Transverse colon (tissue), 4 donors: ENCODE data around the gene ATF6B. TPM values are rescaled to one million over a fixed set of nuclear protein-coding genes. Genes with fewer than 3 reads are reported as not detected.

Source experiments
- DNase-seq: peaks from one replicate; pipeline ENCODE4 v3.0.0-alpha.2; 2019
- H3K27ac ChIP-seq, 4 donors: fragments of 200-600 bp; sonication (generic); 2 replicates each; pipeline ENCODE4 v1.5.1; 2016 to 2018; ENCODE audit warnings: inconsistent platforms in 4 of 4
- H3K27me3 ChIP-seq: fragments of 200-600 bp; sonication (generic); 2 replicates; pipeline ENCODE4 v1.5.1; 2017; ENCODE audit warnings: inconsistent platforms
- H3K36me3 ChIP-seq, 4 donors: fragments of 200-600 bp; sonication (generic); 2 replicates each; pipeline ENCODE4 v1.5.1; 2017 to 2019; ENCODE audit warnings: inconsistent platforms in 4 of 4
- H3K4me1 ChIP-seq, 4 donors: fragments of 200-600 bp; sonication (generic); 2 replicates each; pipeline ENCODE4 v1.5.1; 2017 to 2020; ENCODE audit warnings: inconsistent platforms in 4 of 4
- H3K4me3 ChIP-seq, 4 donors: fragments of 200-600 bp; sonication (generic); 1 replicate in 1 of 4; 2 replicates in 3 of 4; pipeline versions ENCODE4 v1.5.1 to v1.6.1; 2017 to 2019; ENCODE audit warnings: inconsistent platforms in 4 of 4
- H3K9me3 ChIP-seq, 2 donors: fragments of 200-600 bp; sonication (generic); 2 replicates each; pipeline ENCODE4 v1.5.1; 2017 to 2019; ENCODE audit warnings: inconsistent platforms in 2 of 2
- CTCF ChIP-seq, 5 experiments: fragments of 200-600 bp in 3 of 5; fragments of 450-650 bp in 2 of 5; sonication (generic) in 3 of 5; IDR thresholded peaks; 1 replicate in 2 of 5; 2 replicates in 3 of 5; pipeline ENCODE4 v1.5.1; 2016 to 2017; ENCODE audit warnings: antibody characterized with exemption in 5 of 5, inconsistent platforms in 3 of 5, mild to moderate bottlenecking in 2 of 5, moderate library complexity in 1 of 5
- EP300 ChIP-seq: sonication (generic); formaldehyde crosslinking; IDR thresholded peaks from one replicate; pipeline ENCODE4 v1.6.1; 2017; ENCODE audit warnings: antibody characterized with exemption, low read depth
- POLR2A ChIP-seq: fragments of 450-650 bp; IDR thresholded peaks from one replicate; pipeline ENCODE4 v1.6.1; 2016; ENCODE audit warnings: antibody characterized with exemption, mild to moderate bottlenecking, moderate library complexity
- POLR2AphosphoS5 ChIP-seq, 3 donors: sonication (generic); formaldehyde crosslinking; IDR thresholded peaks; one replicate each; pipeline ENCODE4 v1.6.1; 2016; ENCODE audit warnings: antibody characterized with exemption in 3 of 3
- WGBS, 2 donors: methylation state at CpG; one replicate each; pipeline ENCODE4 v1.1.5; 2018; ENCODE audit warnings: low coverage in 1 of 2; 5-methylcytosine and 5-hydroxymethylcytosine counted together
- in situ Hi-C, 4 donors: fragments of 200-750 bp; cut with MboI; loops; one replicate each; pipeline versions ENCODE4 v1.15.0 to v1.15.1; 2017; ENCODE audit warnings: low sequenced_read_pairs in 3 of 4, low pct_ligation_motif_present in 1 of 4, low pct_unique_long_range_greater_than_20kb in 1 of 4
- intact Hi-C: fragments of 100-400 bp; cut with DNase I; formaldehyde crosslinking; loops from one replicate; pipeline ENCODE4 v1.15.1; 2023; ENCODE audit warnings: low total_unique reads
- total RNA-seq, 4 donors: library from RNA; depleted of rRNA; stranded (reverse); fragments of >200 nt; gene quantifications; one replicate each; pipeline ENCODE4 v1.1.0, GENCODE V29; 2016

The ATF6B gene
- total RNA-seq, 4 donors from 2014 or later, result 59.0 to 139 (median 98.5) TPM

GRCh38 chr6:32086661-32087573 lies 41.1 kb downstream of the ATF6B start:
- peak overlapping the region in 1 of 4 donors; percentile 12 for H3K4me3 ChIP-seq
- DNase-seq, result no peak
- TF ChIP-seq POLR2A (no peak), POLR2AphosphoS5 (IDR thresholded peaks at IDR 0.05) (no peak), EP300 (no peak), CTCF (IDR thresholded peaks at IDR 0.05) (peak in 1 of 5 experiments; percentile 5)
- no peaks in the 10 kb centered on the region for H3K36me3 ChIP-seq
- peaks cover 16% of the 10 kb centered on the region for H3K27me3 ChIP-seq
- H3K9me3 ChIP-seq, result no peaks in the 10 kb centered on the region
- in situ Hi-C loops, result no loop called here
- intact Hi-C loops, result no loop called here
- 42 to 80% methylated on average over 1 to 32 of the region's 45 CpGs for WGBS, 2 donors
- H3K4me1 ChIP-seq, result peaks cover 0 to 20% (median 14%) of the 10 kb centered on the region in 4 donors
- H3K27ac ChIP-seq, result peak overlapping the region; percentile 14 to 56 (median 37)

- Histone ChIP-seq H3K36me3 (no peaks in the 10 kb centered on the region), H3K9me3 (no peaks in the 10 kb centered on the region), H3K27ac (peak overlapping the region in 1 of 4 donors; percentile 11), H3K4me1 (peaks cover 0 to 22% (median 14%) of the 10 kb centered on the region in 4 donors), H3K27me3 (peaks cover 16% of the 10 kb centered on the region), H3K4me3 (no peak overlapping the region)
- 80 to 90% methylated on average over 1 to 17 of the region's 17 CpGs for whole genome bisulfite sequencing, 2 donors
- no peak for TF ChIP-seq EP300
- TF ChIP-seq POLR2A, result no peak
- TF ChIP-seq POLR2AphosphoS5 (IDR thresholded peaks at IDR 0.05), result no peak
- TF ChIP-seq CTCF (IDR thresholded peaks at IDR 0.05), result no peak
- no peak for DNase-seq
- in situ Hi-C loops (no loop called here), intact Hi-C loops (no loop called here)
Observed at GRCh38 chr6:32085759-32086459, 42.1 kb downstream of the ATF6B start.

DNA sequence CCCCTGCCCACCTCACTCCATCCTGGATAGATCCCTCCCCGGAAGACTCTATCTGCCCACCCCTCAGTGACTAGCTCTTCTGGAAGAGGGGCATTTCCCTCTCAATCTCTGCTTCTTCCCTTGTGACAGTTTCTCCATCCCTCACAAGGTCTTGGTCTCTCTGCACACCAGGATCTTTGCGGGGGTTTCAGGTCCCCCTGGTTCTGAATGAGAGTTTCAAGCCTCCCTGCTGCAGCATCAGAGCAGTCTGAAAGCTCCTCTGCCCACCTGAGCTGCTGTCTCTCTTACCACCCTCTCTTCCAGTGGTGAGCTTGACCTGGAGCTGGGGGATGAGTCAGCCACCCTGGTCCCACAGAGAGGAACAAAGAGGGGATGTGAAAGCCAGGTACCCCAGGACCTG lies 43.3 kb downstream of the ATF6B start:
- no peak for DNase-seq
- Histone ChIP-seq H3K27me3 (peaks cover 16% of the 10 kb centered on the region), H3K27ac (no peak overlapping the region), H3K4me3 (no peak overlapping the region), H3K9me3 (no peaks in the 10 kb centered on the region), H3K4me1 (peaks cover 0 to 22% (median 14%) of the 10 kb centered on the region in 4 donors), H3K36me3 (no peaks in the 10 kb centered on the region)
- intact Hi-C loops, result no loop called here
- in situ Hi-C loops, result no loop called here
- TF ChIP-seq POLR2A (no peak), POLR2AphosphoS5 (IDR thresholded peaks at IDR 0.05) (no peak), CTCF (IDR thresholded peaks at IDR 0.05) (no peak), EP300 (no peak)
- 91 to 100% methylated on average over 2 of the region's 2 CpGs for WGBS, 2 donors
